ENCODE data around the gene PLCG1. TPM values are rescaled to one million over a fixed set of nuclear protein-coding genes. Genes with fewer than 3 reads are reported as not detected.

Gene PLCG1
- total and polyA plus RNA-seq, 9 of the 15 experiments (the other 6 are each of a cell fraction or from before 2014, with no cell fraction given), result 1.7 to 67.0 (median 34.8) TPM

DNA sequence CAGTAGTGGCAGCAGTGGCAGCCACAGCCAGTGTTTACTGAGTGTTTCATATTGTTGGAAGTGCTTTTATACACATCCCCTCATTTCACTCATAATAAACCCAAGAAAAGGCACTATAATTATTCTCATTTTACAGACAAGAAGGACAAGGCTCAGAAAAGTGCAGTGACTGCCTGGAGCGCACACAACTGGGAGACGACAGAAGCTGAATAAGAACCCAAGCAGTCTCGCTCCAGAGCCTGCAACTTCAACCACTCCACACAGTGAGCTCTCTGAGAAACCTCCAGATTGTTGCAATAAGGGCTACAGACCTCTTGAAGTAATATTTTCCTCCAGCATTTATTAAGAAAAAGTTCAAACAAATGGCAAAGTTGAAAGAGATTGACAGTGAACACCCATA is 76.9 kb downstream of the PLCG1 start:
- no peak overlapping the region for H3K4me3 ChIP-seq
- FAIRE-seq, result no peak
- WGBS (ENCODE audit: insufficient coverage, low coverage, missing lambda C conversion rate), result 87% methylated on average over 3 of the region's 3 CpGs
- no peaks in the 10 kb centered on the region for H4K20me1 ChIP-seq (replicated peaks; ENCODE audit: control insufficient read depth, insufficient read depth, low read length)
- TF ChIP-seq, protein P1, sequence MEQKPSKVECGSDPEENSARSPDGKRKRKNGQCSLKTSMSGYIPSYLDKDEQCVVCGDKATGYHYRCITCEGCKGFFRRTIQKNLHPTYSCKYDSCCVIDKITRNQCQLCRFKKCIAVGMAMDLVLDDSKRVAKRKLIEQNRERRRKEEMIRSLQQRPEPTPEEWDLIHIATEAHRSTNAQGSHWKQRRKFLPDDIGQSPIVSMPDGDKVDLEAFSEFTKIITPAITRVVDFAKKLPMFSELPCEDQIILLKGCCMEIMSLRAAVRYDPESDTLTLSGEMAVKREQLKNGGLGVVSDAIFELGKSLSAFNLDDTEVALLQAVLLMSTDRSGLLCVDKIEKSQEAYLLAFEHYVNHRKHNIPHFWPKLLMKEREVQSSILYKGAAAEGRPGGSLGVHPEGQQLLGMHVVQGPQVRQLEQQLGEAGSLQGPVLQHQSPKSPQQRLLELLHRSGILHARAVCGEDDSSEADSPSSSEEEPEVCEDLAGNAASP (IDR thresholded peaks at IDR 0.05), result no peak
- TF ChIP-seq NR2F6 (CRISPR knock-in tag; IDR thresholded peaks at IDR 0.05) (no peak), SETDB1 (IDR thresholded peaks at IDR 0.05; ENCODE audit: low read length) (no peak)
- no peak overlapping the region for H3K27ac ChIP-seq (ENCODE audit: extremely low read depth, low read depth, low read length)
- no peaks in the 10 kb centered on the region for H3K36me3 ChIP-seq (ENCODE audit: control insufficient read depth, insufficient read depth, low read length)
- DNase-seq (ENCODE audit: extremely low read depth in 1 of 4, low spot score in 3 of 4), result no peak
- H3K27me3 ChIP-seq (ENCODE audit: control insufficient read depth in 2 of 2, insufficient read depth in 2 of 2, low read length in 2 of 2), result no peaks in the 10 kb centered on the region
- no peaks in the 10 kb centered on the region for H3K9me1 ChIP-seq (ENCODE audit: control insufficient read depth, insufficient read depth, low read length)
- H3K4me2 ChIP-seq (ENCODE audit: insufficient read depth, low read length), result no peak overlapping the region
- CTCF ChIA-PET (ENCODE audit: low intra/inter-chr PET ratio), result no interaction called here
- peaks cover 0 to 7% of the 10 kb centered on the region in 2 experiments; a peak in 2 of 5 replicates for H3K4me1 ChIP-seq (replicated peaks in 1 of 2; ENCODE audit: control insufficient read depth in 2 of 2, insufficient read depth in 2 of 2, low read length in 2 of 2)
- intact Hi-C loops (cut with micrococcal nuclease), result no loop called here
- BruUV-seq (replicated peaks), result no TSS peak
- no peak for ATAC-seq
- in situ Hi-C loops (cut with MboI), result no loop called here
- no peaks in the 10 kb centered on the region for H3K9me3 ChIP-seq (replicated peaks; ENCODE audit: control insufficient read depth, insufficient read depth, low read depth, low read length)
- H3K79me2 ChIP-seq (ENCODE audit: control insufficient read depth, insufficient read depth, low read length), result no peaks in the 10 kb centered on the region
- no peak overlapping the region for H2AFZ ChIP-seq (ENCODE audit: low read depth, low read length)
- no peak overlapping the region for H3K9ac ChIP-seq (ENCODE audit: insufficient read depth in 1 of 2, low read depth in 2 of 2, low read length in 2 of 2)
- POLR2A ChIA-PET, result interaction anchor here (1.4 kb wide), 1 partner anchor 10 kb away, joined by 4 read pairs; no protein-coding TSS in a partner anchor

DNA sequence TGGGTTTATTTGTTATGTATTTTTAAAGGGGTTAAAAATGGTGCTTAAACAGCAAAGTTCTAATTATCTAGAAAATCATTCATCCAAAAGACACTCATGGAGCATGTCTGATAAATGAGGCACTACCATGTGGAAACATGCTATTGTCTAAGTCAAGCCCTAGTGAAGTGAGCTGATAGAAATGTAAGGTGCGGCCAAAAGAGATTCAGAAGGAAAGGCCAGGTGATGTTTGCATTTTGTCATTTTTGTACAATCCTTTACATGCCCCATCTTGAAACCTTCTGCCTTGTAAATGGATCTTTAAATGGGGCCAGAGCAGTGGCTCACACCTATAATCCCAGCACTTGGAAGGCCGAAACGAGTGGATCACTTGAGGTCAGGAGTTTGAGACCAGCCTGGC is 77.3 kb downstream of the PLCG1 start:
- Histone ChIP-seq H3K9me3 (replicated peaks; ENCODE audit: control insufficient read depth, insufficient read depth, low read depth, low read length) (no peaks in the 10 kb centered on the region), H4K20me1 (replicated peaks; ENCODE audit: control insufficient read depth, insufficient read depth, low read length) (no peaks in the 10 kb centered on the region), H3K9me1 (ENCODE audit: control insufficient read depth, insufficient read depth, low read length) (no peaks in the 10 kb centered on the region), H3K9ac (ENCODE audit: insufficient read depth in 1 of 2, low read depth in 2 of 2, low read length in 2 of 2) (no peak overlapping the region), H3K79me2 (ENCODE audit: control insufficient read depth, insufficient read depth, low read length) (no peaks in the 10 kb centered on the region), H3K4me3 (no peak overlapping the region), H3K4me1 (replicated peaks in 1 of 2; ENCODE audit: control insufficient read depth in 2 of 2, insufficient read depth in 2 of 2, low read length in 2 of 2) (peaks cover 0 to 7% of the 10 kb centered on the region in 2 experiments; a peak in 2 of 5 replicates), H3K27ac (ENCODE audit: extremely low read depth, low read depth, low read length) (no peak overlapping the region), H3K27me3 (ENCODE audit: control insufficient read depth in 2 of 2, insufficient read depth in 2 of 2, low read length in 2 of 2) (no peaks in the 10 kb centered on the region), H2AFZ (ENCODE audit: low read depth, low read length) (no peak overlapping the region), H3K4me2 (ENCODE audit: insufficient read depth, low read length) (no peak overlapping the region), H3K36me3 (ENCODE audit: control insufficient read depth, insufficient read depth, low read length) (no peaks in the 10 kb centered on the region)
- no TSS peak for BruUV-seq (replicated peaks)
- ChIA-PET POLR2A (interaction anchor here (1.0 to 1.4 kb wide), 2 partner anchors 10 kb away, joined by 3 to 4 read pairs; no protein-coding TSS in a partner anchor), CTCF (ENCODE audit: low intra/inter-chr PET ratio) (no interaction called here)
- DNase-seq (ENCODE audit: extremely low read depth in 1 of 4, low spot score in 3 of 4) (no peak), FAIRE-seq (no peak), ATAC-seq (no peak)
- TF ChIP-seq MECOM (CRISPR knock-in tag; IDR thresholded peaks at IDR 0.05) (no peak), MAFF (IDR thresholded peaks at IDR 0.05; ENCODE audit: low read length) (no peak), SRSF7 (optimal IDR thresholded peaks at IDR 0.05; ENCODE audit: low read depth, low read length) (no peak), MTA3 (IDR thresholded peaks at IDR 0.05; ENCODE audit: borderline replicate concordance) (no peak), HDAC1 (IDR thresholded peaks at IDR 0.05) (no peak), RBM17 (IDR thresholded peaks at IDR 0.05; ENCODE audit: borderline replicate concordance, low read depth, low read length) (no peak), SETDB1 (IDR thresholded peaks at IDR 0.05; ENCODE audit: low read length) (no peak)
- TF ChIP-seq, protein P2, sequence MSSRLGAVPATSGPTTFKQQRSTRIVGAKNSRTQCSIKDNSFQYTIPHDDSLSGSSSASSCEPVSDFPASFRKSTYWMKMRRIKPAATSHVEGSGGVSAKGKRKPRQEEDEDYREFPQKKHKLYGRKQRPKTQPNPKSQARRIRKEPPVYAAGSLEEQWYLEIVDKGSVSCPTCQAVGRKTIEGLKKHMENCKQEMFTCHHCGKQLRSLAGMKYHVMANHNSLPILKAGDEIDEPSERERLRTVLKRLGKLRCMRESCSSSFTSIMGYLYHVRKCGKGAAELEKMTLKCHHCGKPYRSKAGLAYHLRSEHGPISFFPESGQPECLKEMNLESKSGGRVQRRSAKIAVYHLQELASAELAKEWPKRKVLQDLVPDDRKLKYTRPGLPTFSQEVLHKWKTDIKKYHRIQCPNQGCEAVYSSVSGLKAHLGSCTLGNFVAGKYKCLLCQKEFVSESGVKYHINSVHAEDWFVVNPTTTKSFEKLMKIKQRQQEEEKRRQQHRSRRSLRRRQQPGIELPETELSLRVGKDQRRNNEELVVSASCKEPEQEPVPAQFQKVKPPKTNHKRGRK (tag; IDR thresholded peaks at IDR 0.05), result no peak
- WGBS (ENCODE audit: insufficient coverage, low coverage, missing lambda C conversion rate), result 84% methylated on average over 3 of the region's 3 CpGs
- in situ Hi-C loops (cut with MboI) (no loop called here), intact Hi-C loops (cut with micrococcal nuclease) (no loop called here)
